Stimulated activated memory B cell treated with anti-CD40 and anti-IgM and Interleukin-4, amounts not matched to agents 10 μg/mL and 1 μg/mL and 100 μg/mL, for 72 hours (primary cell): ENCODE data around the gene HOXB13.

ENCODE experiments used
- ATAC-seq: fragments of 150-1000 bp; cut with Tn5 transposase; 2 replicates; pipeline ENCODE4 v1.10.0; 2021
- H3K27ac Mint-ChIP-seq: one replicate; pipeline ENCODE4 v1.8.0; 2022; ENCODE audit warnings: mild to moderate bottlenecking, mixed read lengths
- H3K27me3 Mint-ChIP-seq: one replicate; pipeline ENCODE4 v1.8.0; 2022; ENCODE audit warnings: mixed read lengths
- H3K36me3 Mint-ChIP-seq: one replicate; pipeline ENCODE4 v1.8.0; 2022; ENCODE audit warnings: mixed read lengths
- H3K4me1 Mint-ChIP-seq: one replicate; pipeline ENCODE4 v1.8.0; 2022; ENCODE audit warnings: mixed read lengths
- H3K4me3 Mint-ChIP-seq: one replicate; pipeline ENCODE4 v1.8.0; 2022; ENCODE audit warnings: mild to moderate bottlenecking, moderate library complexity, mixed read lengths
- H3K9me3 Mint-ChIP-seq: one replicate; pipeline ENCODE4 v1.8.0; 2022; ENCODE audit warnings: mixed read lengths

HOXB13 gene

DNA sequence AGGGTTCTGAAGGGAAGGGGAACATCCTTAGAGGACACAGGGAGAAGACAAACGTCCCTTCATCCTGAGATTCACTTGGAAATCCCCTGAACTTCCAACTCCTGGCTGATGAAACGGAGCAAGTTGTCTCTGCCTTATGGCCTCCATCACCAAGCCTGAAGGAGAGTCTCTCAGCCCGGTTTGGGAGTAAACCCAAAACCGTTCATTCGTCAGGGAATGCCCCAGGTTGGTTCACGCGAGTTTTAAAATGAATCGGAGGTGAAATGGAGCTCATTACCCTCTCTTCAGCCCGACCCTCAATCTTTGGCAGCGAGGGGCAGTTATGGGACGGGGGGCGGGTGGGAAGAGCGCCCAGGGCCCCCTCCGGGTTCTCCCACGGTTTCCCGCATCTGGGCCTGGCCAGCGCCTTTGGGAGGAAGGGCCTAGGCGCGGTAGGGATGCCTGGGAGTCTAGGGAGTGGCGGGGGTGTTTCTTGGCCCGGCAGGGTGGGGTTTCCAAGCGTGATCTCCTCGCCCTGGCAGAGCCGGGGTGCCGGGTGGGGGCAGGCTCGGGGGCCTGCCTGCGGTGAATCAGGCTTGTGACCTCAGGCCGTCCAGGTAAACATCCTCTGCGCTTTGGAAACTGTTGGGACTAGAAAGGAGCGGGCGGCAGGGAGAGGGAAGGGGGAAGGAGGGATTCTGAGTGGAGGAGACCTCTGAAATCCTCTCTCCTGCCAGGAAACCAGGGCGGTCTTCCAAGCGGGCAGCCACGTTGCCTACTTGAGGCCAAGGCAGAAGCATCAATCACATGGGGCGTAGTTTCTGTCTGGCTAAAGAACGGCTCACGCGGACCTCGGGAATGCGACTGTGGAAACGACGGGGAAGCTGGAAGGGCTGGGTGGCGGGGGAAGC lies 24.1 kb upstream of the HOXB13 start:
- no peaks in the 10 kb centered on the region for H3K9me3 Mint-ChIP-seq
- H3K4me3 Mint-ChIP-seq: no peak overlapping the region
- no peak for ATAC-seq
- no peak overlapping the region for H3K27ac Mint-ChIP-seq
- peaks cover 88% of the 10 kb centered on the region for H3K27me3 Mint-ChIP-seq
- H3K36me3 Mint-ChIP-seq: no peaks in the 10 kb centered on the region
- H3K4me1 Mint-ChIP-seq: peaks cover 15% of the 10 kb centered on the region

DNA sequence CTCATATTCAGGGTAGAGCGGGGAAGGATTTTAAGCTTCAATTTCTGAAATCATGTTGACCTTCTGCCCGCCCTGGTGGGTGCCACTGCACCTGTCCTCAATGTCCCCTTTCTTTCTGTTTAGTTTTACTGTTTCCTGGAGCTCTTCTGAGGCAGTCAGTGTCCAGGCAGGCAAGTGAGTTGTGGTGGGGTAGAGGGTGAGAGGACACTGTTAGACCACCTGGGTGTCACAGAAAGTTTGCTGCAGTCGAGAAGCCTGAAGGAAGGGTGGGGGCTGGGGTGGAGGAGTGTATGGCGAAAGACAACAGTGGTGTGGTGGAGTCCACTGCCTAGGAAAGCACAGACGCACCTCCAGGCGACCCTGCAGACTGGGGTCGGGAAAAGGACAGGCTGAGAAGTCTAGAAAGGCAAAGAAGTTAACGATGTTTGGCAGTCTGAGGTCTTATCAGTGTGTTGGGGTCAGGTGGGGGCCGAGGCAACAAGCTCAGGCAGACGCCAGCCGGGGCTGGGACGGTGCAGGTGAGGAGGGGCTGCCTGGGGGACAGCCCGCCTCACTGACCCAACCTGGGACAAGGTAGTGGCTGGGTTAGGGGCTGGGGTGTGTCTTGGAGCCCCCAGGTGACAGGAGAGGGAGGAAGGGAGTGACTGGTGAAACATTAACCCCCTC lies 23.3 kb upstream of the HOXB13 start:
- H3K4me3 Mint-ChIP-seq: no peak overlapping the region
- no peaks in the 10 kb centered on the region for H3K36me3 Mint-ChIP-seq
- H3K4me1 Mint-ChIP-seq: peaks cover 13% of the 10 kb centered on the region
- peaks cover 90% of the 10 kb centered on the region for H3K27me3 Mint-ChIP-seq
- H3K27ac Mint-ChIP-seq: no peak overlapping the region
- no peaks in the 10 kb centered on the region for H3K9me3 Mint-ChIP-seq
- no peak for ATAC-seq

DNA sequence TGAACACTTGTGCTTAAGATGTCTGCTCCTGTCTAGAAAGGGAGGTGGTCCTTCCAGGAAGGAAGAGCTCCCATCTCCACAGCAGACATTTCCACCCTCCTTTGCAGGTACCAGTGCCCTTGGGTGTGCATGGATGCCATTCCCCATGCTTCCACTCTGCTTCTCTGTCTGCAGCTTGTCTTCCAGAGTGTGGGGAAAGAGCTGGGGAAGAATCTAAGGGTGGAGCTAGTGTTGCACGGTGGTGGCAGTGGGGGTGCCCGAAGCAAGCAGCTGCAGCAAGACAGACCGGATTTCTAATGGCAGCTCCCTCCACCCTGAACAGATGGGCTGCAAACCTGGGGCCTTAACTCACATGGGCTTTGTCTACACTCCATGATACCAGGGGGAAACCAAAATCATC lies 22.6 kb upstream of the HOXB13 start:
- no peaks in the 10 kb centered on the region for H3K9me3 Mint-ChIP-seq
- no peak for ATAC-seq
- no peak overlapping the region for H3K27ac Mint-ChIP-seq
- peaks cover 90% of the 10 kb centered on the region for H3K27me3 Mint-ChIP-seq
- H3K4me1 Mint-ChIP-seq: peaks cover 13% of the 10 kb centered on the region
- H3K4me3 Mint-ChIP-seq: no peak overlapping the region
- H3K36me3 Mint-ChIP-seq: no peaks in the 10 kb centered on the region

DNA sequence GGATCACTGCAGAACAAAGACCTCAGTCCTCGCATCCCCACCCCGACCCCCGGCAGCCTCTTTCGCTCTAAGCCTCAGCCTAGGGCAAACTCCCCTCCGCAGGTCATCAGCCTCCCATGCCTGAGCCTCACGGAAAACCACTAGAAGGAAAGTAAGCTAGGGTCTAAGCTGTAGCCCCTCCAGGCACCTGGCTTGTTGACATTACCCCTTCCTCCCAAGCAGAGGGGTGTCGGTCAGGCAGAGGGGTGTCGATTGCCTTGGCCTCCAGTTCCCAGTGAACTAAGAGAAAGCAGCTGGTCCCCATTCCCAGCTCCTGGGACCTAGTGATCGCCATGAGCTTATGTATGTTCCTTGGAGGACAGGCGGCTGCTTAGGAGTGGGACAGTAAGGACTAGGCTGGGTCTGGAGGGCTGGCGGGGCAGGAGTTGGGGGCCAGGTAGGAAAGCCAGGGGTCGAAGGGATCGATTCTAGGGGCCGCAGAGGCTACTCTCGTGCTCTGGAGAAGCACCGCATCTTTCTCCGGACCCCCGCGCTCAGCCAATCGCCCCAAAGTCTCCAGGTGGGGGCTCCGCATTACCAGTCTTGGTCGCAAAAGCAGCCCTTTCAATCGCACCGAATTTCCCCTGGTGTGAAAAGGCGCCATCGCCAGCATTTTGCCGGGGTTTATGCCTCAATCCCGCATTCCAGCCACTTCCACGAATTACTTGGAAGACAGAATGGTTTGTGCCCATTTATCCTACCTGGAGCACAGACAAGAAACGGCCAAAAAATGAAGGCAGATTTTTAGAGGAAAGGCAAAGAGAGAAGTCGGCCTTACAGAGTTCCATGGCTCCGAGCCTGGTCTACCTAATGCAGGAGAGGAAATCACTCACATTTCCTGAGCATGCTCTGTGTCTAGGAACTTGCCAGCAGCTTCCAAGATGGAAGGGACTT lies 21.3 kb upstream of the HOXB13 start:
- ATAC-seq: no peak
- Mint-ChIP-seq H3K9me3 (no peaks in the 10 kb centered on the region), H3K36me3 (no peaks in the 10 kb centered on the region), H3K4me3 (no peak overlapping the region), H3K27me3 (peaks cover 90% of the 10 kb centered on the region), H3K4me1 (peaks cover 15% of the 10 kb centered on the region), H3K27ac (no peak overlapping the region)

DNA sequence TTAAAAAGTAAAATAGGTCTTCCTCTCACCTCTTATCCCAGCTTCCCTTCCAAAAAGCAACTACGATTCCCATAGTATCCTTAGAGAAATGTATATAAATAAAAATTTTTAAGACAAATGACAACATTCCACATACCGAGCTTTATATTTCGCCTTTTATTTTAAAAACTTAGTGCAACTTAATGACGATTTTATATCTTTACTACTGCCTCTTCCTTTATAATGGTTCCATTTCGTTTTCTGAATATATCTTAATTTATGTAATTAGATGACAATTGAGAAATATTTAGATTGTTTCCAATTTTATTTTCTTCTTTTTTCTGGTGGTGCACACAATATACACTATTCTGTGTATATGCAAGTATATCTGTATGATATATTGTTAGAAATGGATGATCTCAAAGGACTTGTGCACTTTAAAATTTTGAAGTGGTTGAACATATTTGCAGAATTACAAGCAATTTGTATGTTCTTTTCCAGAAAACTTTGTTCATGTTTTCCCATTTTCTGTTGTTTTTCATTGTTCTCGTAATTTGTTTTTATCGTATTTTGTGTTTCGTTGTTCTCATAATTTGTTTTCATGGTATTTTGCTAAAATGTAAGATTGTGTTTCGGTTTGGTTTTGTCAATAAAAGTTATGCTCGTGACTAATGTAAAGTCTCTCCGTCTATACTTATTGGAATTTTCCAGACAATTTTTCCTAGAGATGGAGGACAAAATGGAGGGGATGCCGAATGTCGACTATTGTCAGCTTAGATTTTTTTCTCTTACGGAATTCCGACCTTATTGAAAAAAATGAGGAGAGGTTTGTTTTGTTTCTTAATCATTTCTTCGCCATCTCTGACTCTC lies 20.4 kb upstream of the HOXB13 start:
- no peak for ATAC-seq
- Mint-ChIP-seq H3K4me3 (no peak overlapping the region), H3K9me3 (no peaks in the 10 kb centered on the region), H3K36me3 (no peaks in the 10 kb centered on the region), H3K4me1 (peaks cover 15% of the 10 kb centered on the region), H3K27ac (no peak overlapping the region), H3K27me3 (peaks cover 90% of the 10 kb centered on the region)

DNA sequence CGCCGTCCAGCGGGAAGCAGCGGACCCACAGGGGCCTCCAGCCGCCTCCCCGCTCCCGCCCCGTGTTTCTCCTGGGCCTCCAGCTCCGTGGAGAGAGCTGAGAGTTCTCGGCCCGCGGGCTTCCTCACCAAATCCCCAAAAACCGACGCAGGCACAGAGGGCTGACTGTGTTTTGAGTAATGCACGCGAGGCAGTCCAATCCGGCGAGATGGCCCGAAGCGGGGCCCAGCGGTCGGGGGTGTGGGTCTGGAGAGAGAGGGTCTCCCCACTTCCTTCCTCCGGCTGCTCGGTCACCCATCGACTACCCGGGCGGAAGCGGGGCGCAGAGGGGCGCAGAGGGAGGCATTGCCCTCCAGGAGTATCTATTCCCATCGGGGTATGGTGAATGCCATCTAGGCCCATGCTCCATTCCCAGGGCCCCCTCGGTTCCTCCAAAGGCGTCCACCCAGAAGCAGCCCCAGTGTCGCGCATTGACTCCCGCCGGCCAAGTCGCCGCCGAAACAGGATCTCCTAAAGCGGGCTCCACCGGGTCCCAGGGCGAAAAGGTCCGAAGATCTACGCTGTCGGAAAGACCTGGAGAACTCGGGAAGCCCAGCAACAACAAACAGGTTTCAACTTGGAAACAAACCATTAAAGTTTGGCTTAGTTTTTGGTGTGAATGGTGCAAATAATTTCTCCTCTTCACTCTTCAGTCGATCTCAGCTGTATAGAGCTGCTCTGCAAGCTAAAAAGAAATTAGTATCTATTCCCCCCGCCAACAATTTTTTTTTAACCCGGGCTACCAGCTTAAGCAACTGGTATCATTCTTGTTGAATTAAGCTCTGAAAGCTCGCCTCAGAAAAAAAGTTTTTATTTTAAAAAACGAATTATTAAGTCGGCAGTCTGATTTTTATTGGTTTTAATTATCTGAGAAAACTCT lies 19.2 kb upstream of the HOXB13 start:
- Mint-ChIP-seq H3K27me3 (peaks cover 89% of the 10 kb centered on the region), H3K4me3 (no peak overlapping the region), H3K4me1 (peaks cover 8% of the 10 kb centered on the region), H3K9me3 (no peaks in the 10 kb centered on the region), H3K27ac (no peak overlapping the region), H3K36me3 (no peaks in the 10 kb centered on the region)
- no peak for ATAC-seq

DNA sequence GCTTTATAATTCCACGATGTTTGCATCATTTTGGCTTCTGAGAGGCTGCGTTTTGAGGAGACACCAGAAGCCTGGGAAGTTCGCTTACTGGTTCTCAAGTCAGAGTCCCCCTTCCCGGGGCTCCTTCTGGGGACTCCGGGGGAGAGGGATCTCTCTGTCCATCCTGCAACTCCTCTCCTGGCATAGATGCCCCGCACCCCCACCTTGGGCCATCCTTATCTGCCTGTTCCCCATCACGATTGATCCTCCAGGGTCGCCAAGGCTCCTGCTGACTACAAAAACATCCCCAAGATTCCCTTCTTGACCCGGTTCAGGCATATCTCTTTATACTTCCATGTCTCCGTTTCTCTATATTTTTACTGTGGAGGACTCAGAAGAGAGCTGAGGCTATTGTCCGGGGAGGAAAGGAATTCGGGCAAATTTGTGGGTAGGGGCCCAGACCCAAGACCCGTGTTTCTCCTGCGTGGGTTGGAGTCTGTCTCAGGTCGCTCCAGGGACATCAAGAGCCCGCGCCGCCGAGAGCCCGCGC lies 18.4 kb upstream of the HOXB13 start:
- ATAC-seq: no peak
- Mint-ChIP-seq H3K4me1 (peaks cover 8% of the 10 kb centered on the region), H3K4me3 (no peak overlapping the region), H3K27ac (no peak overlapping the region), H3K27me3 (peaks cover 89% of the 10 kb centered on the region), H3K36me3 (no peaks in the 10 kb centered on the region), H3K9me3 (no peaks in the 10 kb centered on the region)

DNA sequence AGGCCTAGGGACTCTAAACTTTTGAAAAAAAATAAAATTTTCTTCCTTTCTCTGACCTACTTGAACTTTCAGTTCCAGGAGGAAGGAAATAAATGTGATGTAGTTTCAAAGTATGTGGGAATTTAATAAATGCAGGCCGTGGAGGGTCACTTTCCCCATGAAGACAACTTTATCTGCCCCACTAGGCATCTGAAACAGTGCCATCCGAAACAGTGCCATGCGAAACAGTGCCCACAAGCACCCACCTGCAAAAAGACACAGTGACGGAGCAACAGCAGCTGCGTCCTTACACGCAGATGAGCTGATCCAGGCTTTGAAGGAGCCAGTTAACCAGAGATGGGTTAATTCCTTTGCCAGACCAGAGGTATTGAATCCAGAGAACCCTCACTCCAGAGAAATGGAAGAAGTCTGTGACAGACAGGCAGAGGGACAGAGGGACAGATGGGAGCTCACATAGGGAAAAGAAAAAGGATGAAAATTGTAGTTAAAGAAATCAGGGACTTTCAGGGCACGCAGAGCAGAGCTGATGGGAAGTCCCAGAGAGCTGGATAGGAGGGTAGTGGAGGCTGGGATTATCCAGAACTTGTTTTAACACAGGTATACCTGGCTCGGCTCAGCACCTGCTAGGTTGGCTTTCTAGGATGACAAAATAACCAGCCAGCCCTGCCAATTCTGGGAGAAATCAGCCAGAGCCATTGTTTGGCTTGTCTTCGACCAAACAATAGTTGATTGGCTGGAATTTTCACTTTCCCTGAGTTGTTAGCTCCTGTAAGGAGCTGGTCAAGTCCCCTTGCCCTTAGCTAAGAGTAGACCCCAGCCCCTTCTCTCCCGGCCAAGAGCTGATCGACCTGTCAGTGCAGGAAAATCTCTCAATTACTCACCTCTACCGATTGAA lies 17.1 kb upstream of the HOXB13 start:
- Mint-ChIP-seq H3K4me1 (peaks cover 8% of the 10 kb centered on the region), H3K4me3 (no peak overlapping the region), H3K36me3 (no peaks in the 10 kb centered on the region), H3K27ac (no peak overlapping the region), H3K27me3 (peaks cover 91% of the 10 kb centered on the region), H3K9me3 (no peaks in the 10 kb centered on the region)
- no peak for ATAC-seq

DNA sequence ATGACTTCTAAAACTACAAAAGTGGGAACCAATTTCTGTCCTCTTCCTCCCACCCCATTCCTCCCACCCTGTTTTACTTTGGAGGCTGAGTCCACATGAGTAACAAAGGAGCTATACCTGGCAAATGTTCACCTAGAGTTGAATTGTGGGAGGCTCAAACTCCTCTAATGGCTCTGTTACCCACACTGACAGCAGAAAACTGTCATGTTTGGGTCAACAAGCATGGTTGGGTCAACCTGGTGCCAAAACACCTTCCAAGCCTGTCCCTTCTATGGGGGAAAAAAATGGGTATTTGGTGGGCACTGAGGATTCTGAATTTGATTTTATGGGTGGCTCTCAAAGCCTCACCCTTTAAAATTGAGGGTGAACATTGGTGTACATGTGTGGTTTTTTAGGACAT lies 12.0 kb upstream of the HOXB13 start:
- Mint-ChIP-seq H3K27ac (no peak overlapping the region), H3K27me3 (peaks cover 97% of the 10 kb centered on the region), H3K4me1 (peaks cover 11% of the 10 kb centered on the region), H3K4me3 (no peak overlapping the region), H3K9me3 (no peaks in the 10 kb centered on the region), H3K36me3 (no peaks in the 10 kb centered on the region)
- no peak for ATAC-seq

DNA sequence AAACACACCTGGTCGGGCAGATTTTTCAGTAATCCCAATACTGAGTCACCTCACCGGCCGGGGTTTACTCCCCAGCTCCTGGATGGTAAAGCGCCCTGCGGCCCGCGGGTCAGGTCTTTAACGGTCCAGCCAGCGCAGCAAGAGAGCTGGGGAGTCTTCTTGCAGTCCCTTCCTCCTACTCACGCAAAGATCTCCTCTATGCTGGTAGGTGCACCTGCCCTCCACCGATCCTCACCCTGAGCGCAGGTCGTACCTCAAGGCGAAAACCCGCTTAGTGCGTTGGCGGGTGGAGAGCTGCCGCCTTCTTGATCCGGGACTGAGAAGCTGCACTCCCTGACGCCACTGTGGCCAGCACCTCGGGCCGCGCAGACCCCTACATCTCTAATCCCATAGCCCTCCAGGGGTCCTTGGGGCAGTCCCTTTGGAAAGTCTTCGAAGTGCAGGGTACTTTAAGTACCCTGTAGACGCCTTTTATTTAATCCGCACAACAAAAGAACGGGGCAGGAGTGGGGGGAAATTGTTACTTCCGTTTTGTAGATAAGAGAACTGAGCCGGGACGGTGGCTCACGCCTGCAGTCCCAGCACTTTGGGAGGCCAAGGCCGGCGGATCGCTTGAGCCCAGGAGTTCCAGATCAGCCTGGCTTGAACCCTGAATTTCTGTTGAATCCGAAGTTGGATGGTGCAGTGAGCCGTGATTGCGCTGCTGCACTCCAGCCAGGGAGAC lies 10.4 kb upstream of the HOXB13 start:
- Mint-ChIP-seq H3K27me3 (peaks cover 97% of the 10 kb centered on the region), H3K36me3 (no peaks in the 10 kb centered on the region), H3K27ac (no peak overlapping the region), H3K9me3 (no peaks in the 10 kb centered on the region), H3K4me3 (peak overlapping the region; percentile 3), H3K4me1 (peaks cover 15% of the 10 kb centered on the region)
- no peak for ATAC-seq

DNA sequence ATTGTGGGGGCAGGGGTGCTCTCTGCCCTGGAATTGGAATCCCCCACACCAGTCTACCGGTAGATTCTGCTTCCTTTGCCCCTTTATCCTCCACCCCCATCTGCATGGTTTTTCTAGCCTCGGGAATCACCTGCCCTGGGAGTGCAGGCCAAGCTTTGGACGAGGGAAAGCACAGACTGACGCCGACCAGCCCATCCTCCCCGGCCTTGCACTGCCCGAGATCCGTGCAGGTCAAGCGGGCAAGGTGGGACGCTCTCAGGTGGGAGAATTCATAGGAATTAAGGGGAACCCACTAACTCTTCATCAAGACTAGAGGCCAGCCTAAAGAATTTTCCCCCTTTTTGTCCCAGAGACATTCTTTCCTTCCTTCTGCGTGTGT lies 9.9 kb upstream of the HOXB13 start:
- Mint-ChIP-seq H3K27me3 (peaks cover 98% of the 10 kb centered on the region), H3K9me3 (no peaks in the 10 kb centered on the region), H3K4me3 (no peak overlapping the region), H3K36me3 (no peaks in the 10 kb centered on the region), H3K27ac (no peak overlapping the region), H3K4me1 (peaks cover 21% of the 10 kb centered on the region)
- ATAC-seq: no peak

DNA sequence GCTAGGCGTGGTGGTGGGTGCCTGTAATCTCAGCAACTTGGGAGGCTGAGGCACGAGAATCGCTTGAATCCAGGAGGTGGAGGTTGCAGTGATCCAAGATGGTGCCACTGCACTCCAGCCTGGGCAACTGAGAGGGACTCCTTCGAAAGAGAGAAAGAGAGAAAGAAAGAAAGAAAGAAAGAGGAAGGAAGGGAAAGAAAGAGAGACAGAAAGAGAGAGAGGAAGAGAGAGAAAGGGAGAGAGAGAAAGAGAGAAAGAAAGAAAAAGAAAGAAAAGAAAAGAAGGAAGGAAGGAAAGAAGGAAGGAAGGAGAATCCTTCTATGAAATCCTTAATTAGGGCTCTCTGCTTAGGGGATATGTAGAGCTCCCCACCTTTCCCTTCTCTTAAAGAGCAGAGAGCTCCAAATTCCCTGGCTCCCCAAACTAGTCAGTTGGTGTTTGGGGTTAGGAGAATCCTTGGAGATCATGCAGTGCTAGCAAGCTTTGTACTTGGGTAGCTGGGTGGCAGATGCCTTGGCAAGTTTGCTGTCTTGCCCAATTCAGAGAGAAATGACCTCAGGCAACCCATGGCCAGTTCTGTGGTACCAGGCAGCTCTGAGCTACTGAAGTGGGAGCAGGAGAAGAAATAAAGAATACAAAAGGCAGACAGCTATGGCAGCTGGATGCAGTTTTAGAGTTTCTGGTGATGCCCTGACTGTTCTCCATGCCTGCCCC lies 8.9 kb upstream of the HOXB13 start:
- no peak overlapping the region for H3K4me3 Mint-ChIP-seq
- no peaks in the 10 kb centered on the region for H3K9me3 Mint-ChIP-seq
- peaks cover 29% of the 10 kb centered on the region for H3K4me1 Mint-ChIP-seq
- H3K27ac Mint-ChIP-seq: no peak overlapping the region
- no peaks in the 10 kb centered on the region for H3K36me3 Mint-ChIP-seq
- no peak for ATAC-seq
- peaks cover 98% of the 10 kb centered on the region for H3K27me3 Mint-ChIP-seq
